ENCODE measurements around the gene NRDE2.

DNA sequence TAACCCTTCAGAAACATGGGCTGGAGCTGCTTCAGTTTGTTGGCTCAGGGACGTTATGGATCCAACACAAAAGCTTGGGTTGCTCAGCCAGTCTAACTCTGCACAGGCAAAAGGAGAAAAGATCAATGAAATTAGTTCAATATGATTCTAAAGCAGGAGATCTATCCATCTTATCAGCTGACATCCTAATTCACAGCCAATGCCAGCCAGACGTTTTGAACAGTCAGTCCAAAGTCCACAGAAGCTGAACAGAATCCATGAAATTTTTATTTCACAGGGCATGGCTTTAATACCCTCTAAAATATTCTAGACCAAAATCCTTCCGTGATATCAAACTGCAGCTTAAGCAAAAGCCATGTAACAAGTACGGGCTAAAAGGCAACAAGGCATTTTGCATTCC lies 13.7 kb downstream of the NRDE2 start:
- TF ChIP-seq, protein P1, sequence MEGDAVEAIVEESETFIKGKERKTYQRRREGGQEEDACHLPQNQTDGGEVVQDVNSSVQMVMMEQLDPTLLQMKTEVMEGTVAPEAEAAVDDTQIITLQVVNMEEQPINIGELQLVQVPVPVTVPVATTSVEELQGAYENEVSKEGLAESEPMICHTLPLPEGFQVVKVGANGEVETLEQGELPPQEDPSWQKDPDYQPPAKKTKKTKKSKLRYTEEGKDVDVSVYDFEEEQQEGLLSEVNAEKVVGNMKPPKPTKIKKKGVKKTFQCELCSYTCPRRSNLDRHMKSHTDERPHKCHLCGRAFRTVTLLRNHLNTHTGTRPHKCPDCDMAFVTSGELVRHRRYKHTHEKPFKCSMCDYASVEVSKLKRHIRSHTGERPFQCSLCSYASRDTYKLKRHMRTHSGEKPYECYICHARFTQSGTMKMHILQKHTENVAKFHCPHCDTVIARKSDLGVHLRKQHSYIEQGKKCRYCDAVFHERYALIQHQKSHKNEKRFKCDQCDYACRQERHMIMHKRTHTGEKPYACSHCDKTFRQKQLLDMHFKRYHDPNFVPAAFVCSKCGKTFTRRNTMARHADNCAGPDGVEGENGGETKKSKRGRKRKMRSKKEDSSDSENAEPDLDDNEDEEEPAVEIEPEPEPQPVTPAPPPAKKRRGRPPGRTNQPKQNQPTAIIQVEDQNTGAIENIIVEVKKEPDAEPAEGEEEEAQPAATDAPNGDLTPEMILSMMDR (IDR thresholded peaks at IDR 0.05 in 2 of 3, conservative IDR thresholded peaks at IDR 0.05 in 1 of 3; ENCODE audit: borderline replicate concordance in 1 of 3, insufficient read depth in 1 of 3, low read depth in 2 of 3, low read length in 2 of 3) = no peak
- TF ChIP-seq EZH2 (IDR thresholded peaks at IDR 0.05) = no peak
- TF ChIP-seq POLR2AphosphoS5 (IDR thresholded peaks at IDR 0.05; ENCODE audit: low read depth, low read length) = no peak
- no peak for TF ChIP-seq EZH2phosphoT487 (IDR thresholded peaks at IDR 0.05; ENCODE audit: borderline replicate concordance)
